Natural killer cell (primary cell): ENCODE data around the gene UNC13D. TPM values are rescaled to one million over a fixed set of nuclear protein-coding genes. Genes with fewer than 3 reads are reported as not detected.

Experiments used
- ATAC-seq, 3 donors: fragments of 150-1000 bp in 2 of 3; fragments of 200-7000 bp in 1 of 3; cut with Tn5 transposase; 1 replicate in 1 of 3; 2 replicates in 2 of 3; pipeline ENCODE4 v1.10.0; 2021; ENCODE audit warnings: mild to moderate bottlenecking in 2 of 3, moderate library complexity in 2 of 3
- DNase-seq, 2 donors: peaks; one replicate each; pipeline versions ENCODE4 v3.0.0 to v3.0.0-alpha.2; 2013 to 2021; ENCODE audit warnings: mixed read lengths in 1 of 2
- H3K27ac ChIP-seq: one replicate; pipeline ENCODE4 v1.5.1; 2013; ENCODE audit warnings: mild to moderate bottlenecking, low read length
- H3K27me3 ChIP-seq: one replicate; pipeline ENCODE4 v1.6.1; 2013; ENCODE audit warnings: low read length; ENCODE audit not compliant: control insufficient read depth, insufficient read depth
- H3K36me3 ChIP-seq: one replicate; pipeline ENCODE4 v1.6.1; 2013; ENCODE audit warnings: low read length; ENCODE audit not compliant: control insufficient read depth, insufficient read depth
- H3K4me1 ChIP-seq: one replicate; pipeline ENCODE4 v1.6.1; 2013; ENCODE audit warnings: low read length; ENCODE audit not compliant: control insufficient read depth, insufficient read depth
- H3K4me3 ChIP-seq: one replicate; pipeline ENCODE4 v1.5.1; 2013; ENCODE audit warnings: low read length
- H3K9me3 ChIP-seq: one replicate; pipeline ENCODE4 v1.6.1; 2013; ENCODE audit warnings: low read length; ENCODE audit not compliant: control insufficient read depth, insufficient read depth
- H3K27ac Mint-ChIP-seq, 2 donors: one replicate each; pipeline ENCODE4 v1.8.0; 2022; ENCODE audit warnings: mild to moderate bottlenecking in 2 of 2, mixed read lengths in 2 of 2, moderate library complexity in 1 of 2
- H3K27me3 Mint-ChIP-seq, 2 donors: one replicate each; pipeline ENCODE4 v1.8.0; 2022; ENCODE audit warnings: low read depth in 2 of 2, mixed read lengths in 2 of 2
- H3K36me3 Mint-ChIP-seq: one replicate; pipeline ENCODE4 v1.8.0; 2022; ENCODE audit warnings: mixed read lengths
- H3K4me1 Mint-ChIP-seq, 2 donors: one replicate each; pipeline ENCODE4 v1.8.0; 2022; ENCODE audit warnings: mixed read lengths in 2 of 2
- H3K4me3 Mint-ChIP-seq: one replicate; pipeline ENCODE4 v1.8.0; 2022; ENCODE audit warnings: mild to moderate bottlenecking, moderate library complexity, mixed read lengths
- H3K9me3 Mint-ChIP-seq, 2 donors: one replicate each; pipeline ENCODE4 v1.8.0; 2022; ENCODE audit warnings: mixed read lengths in 2 of 2
- WGBS: methylation state at CpG from one replicate; pipeline ENCODE4 v1.1.7; 2013; ENCODE audit warnings: missing lambda C conversion rate; ENCODE audit not compliant: insufficient coverage; 5-methylcytosine and 5-hydroxymethylcytosine counted together
- intact Hi-C: fragments of 100-400 bp; cut with micrococcal nuclease; formaldehyde crosslinking; loops from one replicate; pipeline ENCODE4 v1.14.2; 2022
- total RNA-seq, 4 donors: library from RNA; stranded (reverse); fragments of 120-200 nt in 1 of 4; gene quantifications; one replicate each; pipeline versions ENCODE4 v1.2.3 to v1.2.4, GENCODE V29; 2013 to 2022
- TF ChIP-seq, protein P1 (sequence below): fragments of 200-600 bp; IDR thresholded peaks from one replicate; pipeline ENCODE4 v1.8.0; 2022; ENCODE audit warnings: antibody characterized with exemption

Gene UNC13D
- total RNA-seq, 3 donors from 2014 or later (not counting 1 experiment from before 2014, with no cell fraction given): 269 to 279 (median 277) TPM

DNA sequence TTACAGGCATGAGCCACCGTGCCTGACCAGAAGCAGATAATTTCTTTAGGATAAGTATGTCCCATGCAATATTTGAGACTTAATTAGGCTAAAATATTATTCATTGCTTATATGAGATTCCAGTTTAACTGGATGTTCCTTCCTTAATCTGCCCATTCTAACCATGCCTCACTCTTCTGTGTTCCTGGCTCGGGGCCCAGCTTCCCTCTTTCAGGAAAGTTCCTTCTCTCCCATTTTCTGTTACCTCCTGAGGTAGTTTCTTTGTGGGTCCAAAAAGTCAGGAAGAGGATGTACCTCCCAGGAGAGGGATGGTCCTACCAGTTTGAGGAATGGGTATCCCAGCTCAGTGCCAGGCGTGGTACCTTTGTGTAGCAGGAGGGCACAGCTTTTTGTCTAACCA, 36.3 kb downstream of the UNC13D start:
- Histone ChIP-seq H3K4me1 (no peaks in the 10 kb centered on the region), H3K4me3 (no peak overlapping the region), H3K9me3 (no peaks in the 10 kb centered on the region), H3K36me3 (peaks cover 24% of the 10 kb centered on the region), H3K27me3 (no peaks in the 10 kb centered on the region), H3K27ac (no peak overlapping the region)
- Mint-ChIP-seq H3K27ac (peak overlapping the region in 1 of 2 donors; percentile 23), H3K4me1 (peaks cover 0 to 13% of the 10 kb centered on the region in 2 donors), H3K36me3 (no peaks in the 10 kb centered on the region), H3K4me3 (no peak overlapping the region), H3K9me3 (no peaks in the 10 kb centered on the region), H3K27me3 (no peaks in the 10 kb centered on the region)
- ATAC-seq (no peak), DNase-seq (no peak)
- WGBS: 86% methylated on average over 3 of the region's 3 CpGs
- TF ChIP-seq, protein P1, sequence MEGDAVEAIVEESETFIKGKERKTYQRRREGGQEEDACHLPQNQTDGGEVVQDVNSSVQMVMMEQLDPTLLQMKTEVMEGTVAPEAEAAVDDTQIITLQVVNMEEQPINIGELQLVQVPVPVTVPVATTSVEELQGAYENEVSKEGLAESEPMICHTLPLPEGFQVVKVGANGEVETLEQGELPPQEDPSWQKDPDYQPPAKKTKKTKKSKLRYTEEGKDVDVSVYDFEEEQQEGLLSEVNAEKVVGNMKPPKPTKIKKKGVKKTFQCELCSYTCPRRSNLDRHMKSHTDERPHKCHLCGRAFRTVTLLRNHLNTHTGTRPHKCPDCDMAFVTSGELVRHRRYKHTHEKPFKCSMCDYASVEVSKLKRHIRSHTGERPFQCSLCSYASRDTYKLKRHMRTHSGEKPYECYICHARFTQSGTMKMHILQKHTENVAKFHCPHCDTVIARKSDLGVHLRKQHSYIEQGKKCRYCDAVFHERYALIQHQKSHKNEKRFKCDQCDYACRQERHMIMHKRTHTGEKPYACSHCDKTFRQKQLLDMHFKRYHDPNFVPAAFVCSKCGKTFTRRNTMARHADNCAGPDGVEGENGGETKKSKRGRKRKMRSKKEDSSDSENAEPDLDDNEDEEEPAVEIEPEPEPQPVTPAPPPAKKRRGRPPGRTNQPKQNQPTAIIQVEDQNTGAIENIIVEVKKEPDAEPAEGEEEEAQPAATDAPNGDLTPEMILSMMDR: no peak
- intact Hi-C loops: no loop called here

DNA sequence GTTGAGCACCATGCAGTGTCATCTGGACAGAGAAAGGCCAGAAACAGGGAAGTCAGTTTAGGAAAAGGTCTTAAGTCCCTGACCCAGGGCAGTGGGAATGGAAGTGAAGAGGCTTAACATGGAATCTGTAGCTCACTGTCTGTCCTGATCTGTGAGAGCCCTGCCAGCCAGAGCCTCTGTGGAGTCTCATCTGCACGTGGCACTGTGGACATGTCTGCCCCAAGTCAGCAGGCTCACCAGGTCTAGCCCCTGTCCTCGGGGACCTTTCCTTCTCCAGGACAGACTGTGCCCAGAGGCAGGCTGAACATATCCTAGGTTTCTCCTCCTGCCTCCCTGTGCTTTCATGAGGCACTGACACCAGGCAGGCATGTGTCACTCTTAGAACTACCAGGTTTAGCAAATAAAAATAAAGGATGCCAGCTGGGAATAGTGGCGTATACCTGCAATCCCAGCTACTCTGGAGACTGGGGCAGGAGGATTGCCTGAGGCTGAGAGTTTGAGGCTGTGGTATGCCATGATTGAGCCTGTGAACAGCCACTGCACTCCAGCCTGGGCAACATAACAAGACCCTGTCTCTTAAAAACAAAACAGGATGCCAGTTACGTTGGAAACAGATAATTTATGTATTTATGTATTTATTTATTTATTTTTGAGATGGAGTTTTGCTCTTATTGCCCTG, 37.2 kb downstream of the UNC13D start:
- H3K9me3 ChIP-seq: no peaks in the 10 kb centered on the region
- Mint-ChIP-seq H3K4me1 (peaks cover 0 to 13% of the 10 kb centered on the region in 2 donors), H3K27me3 (no peaks in the 10 kb centered on the region), H3K4me3 (no peak overlapping the region), H3K27ac (no peak overlapping the region), H3K9me3 (no peaks in the 10 kb centered on the region), H3K36me3 (no peaks in the 10 kb centered on the region)
- no peaks in the 10 kb centered on the region for H3K4me1 ChIP-seq
- H3K4me3 ChIP-seq: no peak overlapping the region
- H3K27ac ChIP-seq: no peak overlapping the region
- peaks cover 19% of the 10 kb centered on the region for H3K36me3 ChIP-seq
- H3K27me3 ChIP-seq: no peaks in the 10 kb centered on the region
- intact Hi-C loops: no loop called here
- ATAC-seq (no peak), DNase-seq (no peak)
- 96% methylated on average over 4 of the region's 4 CpGs for WGBS
- TF ChIP-seq, protein P1: no peak

DNA sequence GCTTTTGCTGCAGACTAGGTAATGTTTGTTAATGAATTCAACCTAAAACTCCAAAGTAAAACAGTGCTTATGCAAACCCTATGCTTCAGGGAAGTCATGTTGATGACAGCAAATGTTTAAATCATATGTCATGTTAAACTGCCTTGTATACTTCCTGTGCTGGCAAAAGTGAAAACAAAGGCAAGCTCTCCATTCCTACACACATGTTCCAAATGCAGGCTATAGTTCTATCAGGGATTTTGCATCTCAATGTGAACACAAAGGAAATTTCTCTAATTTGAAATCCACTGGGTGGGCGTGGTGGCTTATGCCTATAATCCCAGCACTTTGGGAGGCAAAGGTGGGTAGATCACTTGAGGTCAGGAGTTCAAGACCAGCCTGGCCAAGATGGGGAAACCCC, 40.3 kb downstream of the UNC13D start:
- Mint-ChIP-seq H3K9me3 (no peaks in the 10 kb centered on the region), H3K27ac (peak overlapping the region in 1 of 2 donors; percentile 34), H3K4me3 (no peak overlapping the region), H3K36me3 (no peaks in the 10 kb centered on the region), H3K4me1 (peaks cover 0 to 13% of the 10 kb centered on the region in 2 donors), H3K27me3 (no peaks in the 10 kb centered on the region)
- H3K4me3 ChIP-seq: no peak overlapping the region
- H3K9me3 ChIP-seq: no peaks in the 10 kb centered on the region
- TF ChIP-seq, protein P1: no peak
- no peaks in the 10 kb centered on the region for H3K4me1 ChIP-seq
- 100% methylated on average over 1 of the region's 1 CpG for whole genome bisulfite sequencing
- H3K27ac ChIP-seq: no peak overlapping the region
- intact Hi-C loops: no loop called here
- DNase-seq (no peak), ATAC-seq (no peak)
- peaks cover 4% of the 10 kb centered on the region for H3K36me3 ChIP-seq
- no peaks in the 10 kb centered on the region for H3K27me3 ChIP-seq

DNA sequence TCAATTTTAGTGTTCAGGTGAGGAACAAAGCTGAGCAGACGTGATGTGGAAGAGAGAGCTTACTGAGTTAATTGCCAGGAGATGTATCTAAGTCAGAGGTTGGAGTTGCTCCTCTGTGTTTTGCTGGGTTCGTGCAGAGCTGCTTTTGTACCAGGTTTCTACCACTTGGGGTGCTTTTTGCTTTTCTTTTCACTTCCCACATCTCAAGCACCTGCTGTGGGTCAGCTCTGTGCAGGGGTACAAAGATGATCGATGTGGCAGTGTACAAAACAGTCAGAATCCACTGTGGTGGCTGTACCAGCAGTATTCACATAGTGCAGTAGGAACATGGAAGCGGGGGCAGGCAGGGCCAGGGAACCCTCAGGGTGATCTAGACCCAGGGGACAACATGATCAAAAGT, 44.8 kb downstream of the UNC13D start:
- intact Hi-C loops: no loop called here
- ATAC-seq: no peak
- Histone ChIP-seq H3K36me3 (peaks cover 10% of the 10 kb centered on the region), H3K4me1 (no peaks in the 10 kb centered on the region), H3K27me3 (no peaks in the 10 kb centered on the region), H3K27ac (no peak overlapping the region), H3K9me3 (no peaks in the 10 kb centered on the region), H3K4me3 (no peak overlapping the region)
- Mint-ChIP-seq H3K27me3 (no peaks in the 10 kb centered on the region), H3K36me3 (no peaks in the 10 kb centered on the region), H3K9me3 (no peaks in the 10 kb centered on the region), H3K4me3 (no peak overlapping the region), H3K4me1 (peaks cover 0 to 4% of the 10 kb centered on the region in 2 donors), H3K27ac (peak overlapping the region in 1 of 2 donors; percentile 45)
- 87% methylated on average over 4 of the region's 4 CpGs for WGBS
- no peak for DNase-seq
- TF ChIP-seq, protein P1: no peak
